Sigmoid colon (tissue), 7 donors: ENCODE measurements around the gene ENOX2. TPM values are rescaled to one million over a fixed set of nuclear protein-coding genes. Genes with fewer than 3 reads are reported as not detected.

ENCODE experiments used
- DNase-seq: peaks from one replicate; pipeline ENCODE4 v3.0.0-alpha.2; 2019
- H3K27ac ChIP-seq, 4 donors: fragments of 200-600 bp; sonication (generic); one replicate each; pipeline ENCODE4 v1.5.1; 2016 to 2019; ENCODE audit warnings: mild to moderate bottlenecking in 1 of 4
- H3K27me3 ChIP-seq, 3 donors: fragments of 200-600 bp; sonication (generic); one replicate each; pipeline ENCODE4 v1.5.1; 2019; ENCODE audit warnings: mild to moderate bottlenecking in 1 of 3
- H3K36me3 ChIP-seq, 4 donors: fragments of 200-600 bp; sonication (generic); one replicate each; pipeline ENCODE4 v1.5.1; 2016 to 2019
- H3K4me1 ChIP-seq, 4 donors: fragments of 200-600 bp; sonication (generic); one replicate each; pipeline ENCODE4 v1.5.1; 2017 to 2019
- H3K4me3 ChIP-seq, 4 donors: fragments of 200-600 bp; sonication (generic); one replicate each; pipeline ENCODE4 v1.5.1; 2017 to 2019; ENCODE audit warnings: mild to moderate bottlenecking in 2 of 4, moderate library complexity in 1 of 4
- H3K9me3 ChIP-seq, 4 donors: fragments of 200-600 bp in 3 of 4; sonication (generic) in 3 of 4; one replicate each; pipeline versions ENCODE4 v1.5.1 to v1.6.1; 2013 to 2019
- EP300 ChIP-seq, 4 donors: sonication (generic); formaldehyde crosslinking; IDR thresholded peaks; one replicate each; pipeline ENCODE4 v1.6.1; 2017; ENCODE audit warnings: antibody characterized with exemption in 4 of 4
- POLR2A ChIP-seq, 2 donors: fragments of 450-650 bp; IDR thresholded peaks; one replicate each; pipeline ENCODE4 v1.6.1; 2016; ENCODE audit warnings: antibody characterized with exemption in 2 of 2, mild to moderate bottlenecking in 2 of 2, moderate library complexity in 2 of 2
- POLR2AphosphoS5 ChIP-seq, 4 donors: sonication (generic); formaldehyde crosslinking; IDR thresholded peaks; one replicate each; pipeline ENCODE4 v1.6.1; 2017; ENCODE audit warnings: antibody characterized with exemption in 4 of 4
- WGBS, 2 donors: extraction: QIAGEN DNeasy Blood & Tissue Kit; methylation state at CpG; one replicate each; pipeline ENCODE4 v1.1.7; 2013; 5-methylcytosine and 5-hydroxymethylcytosine counted together
- intact Hi-C: fragments of 100-400 bp; cut with DNase I; formaldehyde crosslinking; loops from one replicate; pipeline ENCODE4 v1.15.1; 2023
- polyA plus RNA-seq, 3 donors: library from polyadenylated mRNA; stranded (reverse); fragments of 200-250 nt; gene quantifications; one replicate each; pipeline ENCODE4 v1.2.3, GENCODE V29; 2013
- total RNA-seq, 4 donors: library from RNA; depleted of rRNA; stranded (reverse); fragments of >200 nt; gene quantifications; one replicate each; pipeline ENCODE4 v1.1.0, GENCODE V29; 2016
- TF ChIP-seq, protein P1 (sequence below), 4 experiments: fragments of 450-650 bp in 3 of 4; fragments of 200-600 bp in 1 of 4; IDR thresholded peaks; one replicate each; pipeline ENCODE4 v1.5.1; 2016 to 2019; ENCODE audit warnings: antibody characterized with exemption in 4 of 4, mild to moderate bottlenecking in 3 of 4, moderate library complexity in 2 of 4
- donor health status: healthy with polysubstance abuse.
- donor health status: Bipolar disorder and iron deficiency.
- donor health status: healthy.

ENOX2 gene
- total and polyA plus RNA-seq, 7 donors: 2.4 to 28.9 (median 18.8) TPM

GRCh38 chrX:130696542-130696941, 206.5 kb downstream of the ENOX2 start:
- Histone ChIP-seq H3K4me1 (no peaks in the 10 kb centered on the region), H3K9me3 (no peaks in the 10 kb centered on the region), H3K4me3 (no peak overlapping the region), H3K27ac (no peak overlapping the region), H3K27me3 (no peaks in the 10 kb centered on the region), H3K36me3 (no peaks in the 10 kb centered on the region)
- intact Hi-C loops: no loop called here
- no peak for DNase-seq
- TF ChIP-seq, protein P1, sequence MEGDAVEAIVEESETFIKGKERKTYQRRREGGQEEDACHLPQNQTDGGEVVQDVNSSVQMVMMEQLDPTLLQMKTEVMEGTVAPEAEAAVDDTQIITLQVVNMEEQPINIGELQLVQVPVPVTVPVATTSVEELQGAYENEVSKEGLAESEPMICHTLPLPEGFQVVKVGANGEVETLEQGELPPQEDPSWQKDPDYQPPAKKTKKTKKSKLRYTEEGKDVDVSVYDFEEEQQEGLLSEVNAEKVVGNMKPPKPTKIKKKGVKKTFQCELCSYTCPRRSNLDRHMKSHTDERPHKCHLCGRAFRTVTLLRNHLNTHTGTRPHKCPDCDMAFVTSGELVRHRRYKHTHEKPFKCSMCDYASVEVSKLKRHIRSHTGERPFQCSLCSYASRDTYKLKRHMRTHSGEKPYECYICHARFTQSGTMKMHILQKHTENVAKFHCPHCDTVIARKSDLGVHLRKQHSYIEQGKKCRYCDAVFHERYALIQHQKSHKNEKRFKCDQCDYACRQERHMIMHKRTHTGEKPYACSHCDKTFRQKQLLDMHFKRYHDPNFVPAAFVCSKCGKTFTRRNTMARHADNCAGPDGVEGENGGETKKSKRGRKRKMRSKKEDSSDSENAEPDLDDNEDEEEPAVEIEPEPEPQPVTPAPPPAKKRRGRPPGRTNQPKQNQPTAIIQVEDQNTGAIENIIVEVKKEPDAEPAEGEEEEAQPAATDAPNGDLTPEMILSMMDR (IDR thresholded peaks at IDR 0.05): no peak
- no peak for TF ChIP-seq EP300 (IDR thresholded peaks at IDR 0.05)
- no peak for TF ChIP-seq POLR2A (IDR thresholded peaks at IDR 0.05)
- TF ChIP-seq POLR2AphosphoS5 (IDR thresholded peaks at IDR 0.05): no peak
- WGBS, 2 donors: 54 to 94% methylated on average over 1 of the region's 1 CpG

GRCh38 chrX:130695931-130696330, 207.1 kb downstream of the ENOX2 start:
- Histone ChIP-seq H3K27me3 (no peaks in the 10 kb centered on the region), H3K4me3 (no peak overlapping the region), H3K9me3 (no peaks in the 10 kb centered on the region), H3K27ac (no peak overlapping the region), H3K36me3 (no peaks in the 10 kb centered on the region), H3K4me1 (no peaks in the 10 kb centered on the region)
- 89 to 95% methylated on average over 1 of the region's 1 CpG for WGBS, 2 donors
- intact Hi-C loops: no loop called here
- TF ChIP-seq POLR2AphosphoS5 (IDR thresholded peaks at IDR 0.05) (no peak), POLR2A (IDR thresholded peaks at IDR 0.05) (no peak), EP300 (IDR thresholded peaks at IDR 0.05) (no peak)
- TF ChIP-seq, protein P1 (IDR thresholded peaks at IDR 0.05): no peak
- DNase-seq: no peak

DNA sequence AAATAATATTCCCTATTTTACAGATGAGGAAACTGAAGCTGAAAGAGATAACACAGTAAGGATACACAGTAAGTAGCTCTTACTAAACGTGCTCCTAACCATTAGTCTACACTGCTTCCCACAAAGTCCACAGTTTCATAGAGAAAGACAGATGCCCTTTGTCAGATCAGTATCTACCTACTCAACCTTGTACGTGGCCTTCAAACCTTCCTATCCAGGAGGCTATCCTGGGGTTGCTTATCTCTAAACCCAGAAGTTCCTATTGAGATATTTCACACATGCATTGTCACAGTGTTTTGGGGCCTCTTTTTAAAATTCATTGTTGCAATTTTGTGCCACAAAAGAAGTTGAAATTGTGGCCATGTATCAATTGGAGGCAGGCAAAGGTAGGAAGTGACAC, 208.0 kb downstream of the ENOX2 start:
- TF ChIP-seq, protein P1 (IDR thresholded peaks at IDR 0.05): no peak
- TF ChIP-seq POLR2AphosphoS5 (IDR thresholded peaks at IDR 0.05): no peak
- no peak for TF ChIP-seq EP300 (IDR thresholded peaks at IDR 0.05)
- no peak for TF ChIP-seq POLR2A (IDR thresholded peaks at IDR 0.05)
- H3K4me1 ChIP-seq: no peaks in the 10 kb centered on the region
- no peak overlapping the region for H3K4me3 ChIP-seq
- H3K36me3 ChIP-seq: no peaks in the 10 kb centered on the region
- WGBS, 2 donors: 77 to 93% methylated on average over 2 of the region's 2 CpGs
- no peaks in the 10 kb centered on the region for H3K27me3 ChIP-seq
- DNase-seq: no peak
- intact Hi-C loops: no loop called here
- H3K27ac ChIP-seq: no peak overlapping the region
- H3K9me3 ChIP-seq: no peaks in the 10 kb centered on the region

- H3K4me1 ChIP-seq: no peaks in the 10 kb centered on the region
- no peaks in the 10 kb centered on the region for H3K9me3 ChIP-seq
- intact Hi-C loops: no loop called here
- TF ChIP-seq POLR2A (IDR thresholded peaks at IDR 0.05) (no peak), EP300 (IDR thresholded peaks at IDR 0.05) (no peak), POLR2AphosphoS5 (IDR thresholded peaks at IDR 0.05) (no peak)
- TF ChIP-seq, protein P1 (IDR thresholded peaks at IDR 0.05): no peak
- no peak overlapping the region for H3K27ac ChIP-seq
- DNase-seq: no peak
- WGBS, 2 donors: 77 to 88% methylated on average over 3 of the region's 3 CpGs
- no peaks in the 10 kb centered on the region for H3K27me3 ChIP-seq
- H3K36me3 ChIP-seq: peaks cover 0 to 6% (median 0%) of the 10 kb centered on the region in 4 donors
- H3K4me3 ChIP-seq: no peak overlapping the region
These were observed 211.4 kb downstream of the ENOX2 start for GRCh38 chrX:130691576-130691975.

GRCh38 chrX:130688360-130688759, 214.6 kb downstream of the ENOX2 start:
- Histone ChIP-seq H3K9me3 (no peaks in the 10 kb centered on the region), H3K4me1 (no peaks in the 10 kb centered on the region), H3K4me3 (no peak overlapping the region), H3K36me3 (peaks cover 0 to 6% (median 0%) of the 10 kb centered on the region in 4 donors), H3K27me3 (no peaks in the 10 kb centered on the region), H3K27ac (no peak overlapping the region)
- intact Hi-C loops: no loop called here
- no peak for DNase-seq
- WGBS, 2 donors: 95 to 98% methylated on average over 5 of the region's 5 CpGs
- no peak for TF ChIP-seq POLR2AphosphoS5 (IDR thresholded peaks at IDR 0.05)
- TF ChIP-seq POLR2A (IDR thresholded peaks at IDR 0.05): no peak
- TF ChIP-seq, protein P1 (IDR thresholded peaks at IDR 0.05): no peak
- no peak for TF ChIP-seq EP300 (IDR thresholded peaks at IDR 0.05)
